Measurements from ENCODE around the gene CNTNAP2. TPM values are rescaled to one million over a fixed set of nuclear protein-coding genes. Genes with fewer than 3 reads are reported as not detected.

Gene CNTNAP2
- total RNA-seq, 1 experiment from 2014 or later: 64.5 TPM

- WGBS (ENCODE audit: extremely low coverage, insufficient read length, low lambda C conversion rate): no CpG with 5 or more reads among the region's 2 CpGs
- Histone ChIP-seq H3K79me1 (ENCODE audit: insufficient read depth, low read depth, low read length, poor library complexity, severe bottlenecking) (no peaks in the 10 kb centered on the region), H3K4me1 (ENCODE audit: insufficient read depth, low read length) (no peaks in the 10 kb centered on the region), H3K23me2 (ENCODE audit: insufficient read length, low read depth, low read length, poor library complexity, severe bottlenecking) (no peaks in the 10 kb centered on the region), H4K8ac (replicated peaks; ENCODE audit: insufficient read length, low read depth, low read length) (no peak overlapping the region), H2AK5ac (ENCODE audit: insufficient read length, low read length) (no peak overlapping the region), H2BK5ac (ENCODE audit: insufficient read length, low read length) (no peak overlapping the region), H3K27ac (ENCODE audit: insufficient read length, low read depth, low read length) (no peak overlapping the region), H4K5ac (ENCODE audit: insufficient read length, low read depth, low read length) (no peak overlapping the region), H4K91ac (ENCODE audit: insufficient read length, low read depth, low read length) (no peak overlapping the region), H2BK120ac (ENCODE audit: low read depth, low read length, poor library complexity, severe bottlenecking) (no peak overlapping the region), H3T11ph (ENCODE audit: low read length) (no peak overlapping the region), H2BK20ac (ENCODE audit: low read depth, low read length, poor library complexity, severe bottlenecking) (no peak overlapping the region), H3K23ac (ENCODE audit: insufficient read length, low read depth, low read length) (no peak overlapping the region), H3K79me2 (ENCODE audit: insufficient read depth, low read length) (no peaks in the 10 kb centered on the region), H2BK12ac (ENCODE audit: insufficient read length, low read depth, low read length) (no peak overlapping the region), H3K4me2 (ENCODE audit: insufficient read depth, insufficient read length, low read length) (no peak overlapping the region), H3K14ac (ENCODE audit: insufficient read depth, low read length) (no peak overlapping the region), H2BK15ac (ENCODE audit: low read depth, low read length) (no peak overlapping the region), H3K9me3 (ENCODE audit: control insufficient read depth, low read depth, low read length) (no peaks in the 10 kb centered on the region), H4K20me1 (ENCODE audit: control insufficient read depth, insufficient read depth, insufficient read length) (no peaks in the 10 kb centered on the region), H2AFZ (ENCODE audit: low read length) (no peak overlapping the region), H3K27me3 (ENCODE audit: insufficient read depth, low read length) (no peaks in the 10 kb centered on the region), H3K4ac (ENCODE audit: low read depth, low read length) (no peak overlapping the region), H3K18ac (ENCODE audit: insufficient read length, low read depth, low read length) (no peak overlapping the region), H3K9ac (ENCODE audit: extremely low read depth, insufficient read length, low read length) (no peak overlapping the region), H3K56ac (ENCODE audit: insufficient read length, low read depth, low read length) (no peak overlapping the region)
- no peak for TF ChIP-seq CTCF (conservative IDR thresholded peaks at IDR 0.05)
- H3K27ac Mint-ChIP-seq: no peak overlapping the region
- H3K4me1 Mint-ChIP-seq: no peaks in the 10 kb centered on the region
- no peaks in the 10 kb centered on the region for H3K9me3 Mint-ChIP-seq
- DNase-seq: no peak
- no peak overlapping the region for H3K4me3 Mint-ChIP-seq
- H3K27me3 Mint-ChIP-seq (ENCODE audit: low read depth): no peaks in the 10 kb centered on the region
- no peaks in the 10 kb centered on the region for H3K36me3 Mint-ChIP-seq (ENCODE audit: insufficient read depth in 1 of 3, low read depth in 3 of 3)
Measured at GRCh38 chr7:147013825-147014224, 897.2 kb downstream of the CNTNAP2 start.
